H1 (cell line): Measurements from ENCODE around the gene SYNPR. TPM values are rescaled to one million over a fixed set of nuclear protein-coding genes. Genes with fewer than 3 reads are reported as not detected.

Experiments
- CTCF ChIA-PET: fragments of 300-600 bp; sonication (Branson Sonifier 250); formaldehyde crosslinking; loops from one replicate; lab custom pipeline; 2021; ENCODE audit not compliant: partially characterized antibody; lab: Charles Lee
- POLR2A ChIA-PET: fragments of 300-600 bp; sonication (Branson Sonifier 250); formaldehyde crosslinking; loops from one replicate; lab custom pipeline; 2021; ENCODE audit warnings: inconsistent platforms; ENCODE audit not compliant: partially characterized antibody; lab: Charles Lee
- DNase-seq, 2 experiments: peaks; one replicate each; pipeline versions ENCODE4 v3.0.0 to v3.0.0-alpha.2; 2010 to 2022; ENCODE audit warnings: low spot score in 2 of 2, low read depth in 1 of 2, mixed read lengths in 1 of 2
- FAIRE-seq: peaks from 2 replicates; lab custom pipeline; 2011; peaks lifted over from hg19 to GRCh38; lab: Jason Lieb, UNC
- H2AFZ ChIP-seq: 2 replicates; pipeline ENCODE4 v1.8.1; 2012; ENCODE audit warnings: low read length, inconsistent platforms
- H2AK5ac ChIP-seq: 2 replicates; pipeline ENCODE4 v1.6.1; 2013; ENCODE audit warnings: low read depth, low read length
- H2BK120ac ChIP-seq: replicated peaks from 2 replicates; pipeline ENCODE3; 2013; ENCODE audit warnings: low read depth, low read length, inconsistent platforms
- H2BK12ac ChIP-seq: 2 replicates; pipeline ENCODE4 v1.6.1; 2013; ENCODE audit warnings: low read depth, low read length
- H2BK15ac ChIP-seq: 2 replicates; pipeline ENCODE4 v1.6.1; 2013; ENCODE audit warnings: low read length
- H2BK20ac ChIP-seq: 2 replicates; pipeline ENCODE4 v1.6.1; 2013; ENCODE audit warnings: low read length
- H2BK5ac ChIP-seq: 2 replicates; pipeline ENCODE4 v1.6.1; 2013; ENCODE audit warnings: low read depth, low read length
- H3K14ac ChIP-seq: 2 replicates; pipeline ENCODE4 v1.6.1; 2013; ENCODE audit warnings: inconsistent platforms; ENCODE audit not compliant: insufficient read length
- H3K18ac ChIP-seq: 2 replicates; pipeline ENCODE4 v1.6.1; 2013; ENCODE audit warnings: low read length; ENCODE audit errors: extremely low read depth
- H3K23ac ChIP-seq: 2 replicates; pipeline ENCODE4 v1.6.1; 2013; ENCODE audit warnings: inconsistent platforms; ENCODE audit not compliant: insufficient read length
- H3K23me2 ChIP-seq: 2 replicates; pipeline ENCODE4 v1.6.1; 2013; ENCODE audit warnings: low read depth, low read length
- H3K27ac ChIP-seq: 2 replicates; pipeline ENCODE4 v1.6.1; 2011; ENCODE audit warnings: low read depth, low read length, inconsistent platforms
- H3K27me3 ChIP-seq, 4 experiments: replicated peaks in 1 of 4; 1 replicate in 1 of 4; 2 replicates in 3 of 4; pipeline versions ENCODE4 v1.6.1 to v1.8.1; 2011 to 2013; ENCODE audit warnings: low read length in 3 of 4, mild to moderate bottlenecking in 3 of 4, inconsistent platforms in 2 of 4, mixed read lengths in 2 of 4, moderate library complexity in 1 of 4; ENCODE audit not compliant: control insufficient read depth in 3 of 4, insufficient read depth in 3 of 4; ENCODE audit errors: extremely low read depth in 1 of 4
- H3K36me3 ChIP-seq, 4 experiments: 2 replicates each; pipeline versions ENCODE4 v1.6.1 to v1.8.1; 2011 to 2013; ENCODE audit warnings: mild to moderate bottlenecking in 4 of 4, low read length in 3 of 4, moderate library complexity in 2 of 4, control low read depth in 1 of 4, inconsistent platforms in 1 of 4; ENCODE audit not compliant: insufficient read depth in 4 of 4, control insufficient read depth in 2 of 4
- H3K4ac ChIP-seq: replicated peaks from 2 replicates; pipeline ENCODE3; 2013; ENCODE audit warnings: low read length, low read depth, mixed read lengths, inconsistent platforms; ENCODE audit not compliant: insufficient read length
- H3K4me1 ChIP-seq, 4 experiments: replicated peaks in 1 of 4; 1 replicate in 1 of 4; 2 replicates in 3 of 4; pipeline versions ENCODE4 v1.6.1 to v1.8.1; 2011 to 2013; ENCODE audit warnings: low read length in 3 of 4, inconsistent platforms in 2 of 4, mixed read lengths in 1 of 4; ENCODE audit not compliant: insufficient read depth in 4 of 4, control insufficient read depth in 3 of 4
- H3K4me2 ChIP-seq, 2 experiments: 2 replicates each; pipeline versions ENCODE4 v1.6.1 to v1.8.1; 2011 to 2013; ENCODE audit warnings: low read depth in 2 of 2, low read length in 2 of 2, control low read depth in 1 of 2, inconsistent platforms in 1 of 2, mild to moderate bottlenecking in 1 of 2; ENCODE audit not compliant: insufficient read depth in 1 of 2
- H3K4me3 ChIP-seq, 4 experiments: fragments of 200-600, 300-600 bp in 1 of 4; sonication (generic), shearing (Covaris generic), sonication (Bioruptor Twin) in 1 of 4; 2 replicates each; pipeline versions ENCODE4 v1.5.1 to v1.8.1; 2011 to 2016; ENCODE audit warnings: low read length in 4 of 4, low read depth in 3 of 4, control low read depth in 2 of 4, inconsistent platforms in 2 of 4, mild to moderate bottlenecking in 2 of 4, mixed read lengths in 1 of 4, moderate library complexity in 1 of 4; ENCODE audit not compliant: insufficient read depth in 2 of 4; ENCODE audit errors: extremely low read depth in 1 of 4
- H3K56ac ChIP-seq: replicated peaks from 2 replicates; pipeline ENCODE3; 2013; ENCODE audit warnings: low read depth, mild to moderate bottlenecking, mixed read lengths, low read length, inconsistent platforms; ENCODE audit not compliant: insufficient read length
- H3K79me1 ChIP-seq: 2 replicates; pipeline ENCODE4 v1.6.1; 2013; ENCODE audit warnings: low read depth, low read length, control low read depth
- H3K79me2 ChIP-seq, 2 experiments: 2 replicates each; pipeline versions ENCODE4 v1.6.1 to v1.8.1; 2012 to 2013; ENCODE audit warnings: low read length in 2 of 2, mild to moderate bottlenecking in 2 of 2, inconsistent platforms in 1 of 2; ENCODE audit not compliant: insufficient read depth in 2 of 2, control insufficient read depth in 1 of 2
- H3K9ac ChIP-seq, 4 experiments: replicated peaks in 1 of 4; 1 replicate in 1 of 4; 2 replicates in 3 of 4; pipeline versions ENCODE4 v1.6.1 to v1.8.1; 2011 to 2013; ENCODE audit warnings: low read depth in 3 of 4, low read length in 3 of 4, control low read depth in 2 of 4, mild to moderate bottlenecking in 2 of 4, moderate library complexity in 2 of 4, inconsistent platforms in 1 of 4; ENCODE audit errors: extremely low read depth in 1 of 4
- H3K9me3 ChIP-seq, 2 experiments: 2 replicates each; pipeline versions ENCODE4 v1.6.1 to v1.8.1; 2012 to 2013; ENCODE audit warnings: mild to moderate bottlenecking in 2 of 2, moderate library complexity in 2 of 2, control low read depth in 1 of 2, inconsistent platforms in 1 of 2, low read depth in 1 of 2, low read length in 1 of 2, mixed read lengths in 1 of 2; ENCODE audit not compliant: insufficient read depth in 2 of 2
- H4K20me1 ChIP-seq, 2 experiments: replicated peaks in 1 of 2; 2 replicates each; pipeline versions ENCODE3 to v1.8.1; 2011 to 2013; ENCODE audit warnings: inconsistent platforms in 2 of 2, low read length in 2 of 2, mild to moderate bottlenecking in 1 of 2; ENCODE audit not compliant: insufficient read depth in 2 of 2, control insufficient read depth in 1 of 2
- H4K5ac ChIP-seq: 2 replicates; pipeline ENCODE4 v1.6.1; 2013; ENCODE audit warnings: low read length, low read depth, mixed read lengths, inconsistent platforms; ENCODE audit not compliant: insufficient read length
- H4K8ac ChIP-seq: 2 replicates; pipeline ENCODE4 v1.8.0; 2013; ENCODE audit warnings: mild to moderate bottlenecking, moderate library complexity, low read length, inconsistent platforms; ENCODE audit not compliant: insufficient read depth; ENCODE audit errors: extremely low read depth
- H4K91ac ChIP-seq: replicated peaks from 2 replicates; pipeline ENCODE3; 2013; ENCODE audit warnings: low read length, mixed read lengths, inconsistent platforms; ENCODE audit not compliant: insufficient read length
- BRCA1 ChIP-seq: IDR thresholded peaks from 2 replicates; pipeline ENCODE4 v1.6.1; 2012; ENCODE audit warnings: low read depth, low read length, improper control_type of control experiment
- NRF1 ChIP-seq: IDR thresholded peaks from 2 replicates; pipeline ENCODE4 v1.6.1; 2011; ENCODE audit warnings: mild to moderate bottlenecking, low read depth, low read length, improper control_type of control experiment
- WGBS, 2 experiments: shearing (Covaris generic) in 1 of 2; methylation state at CpG; one replicate each; pipeline versions ENCODE4 v1.1.6 to v1.1.7; 2013 to 2015; ENCODE audit warnings: low lambda C conversion rate in 2 of 2, mixed read lengths in 2 of 2, inconsistent platforms in 1 of 2, low coverage in 1 of 2, missing lambda C conversion rate in 1 of 2; ENCODE audit not compliant: insufficient replicate concordance in 2 of 2, insufficient coverage in 1 of 2, insufficient read length in 1 of 2; ENCODE audit errors: extremely low coverage in 1 of 2, missing lambda C conversion rate in 1 of 2; 5-methylcytosine and 5-hydroxymethylcytosine counted together
- polyA plus RNA-seq, 7 experiments: library from polyadenylated mRNA; depleted of rRNA in 3 of 7; stranded (reverse) in 5 of 7; unstranded in 2 of 7; fragments of >200 nt in 5 of 7; fragments of 200-250 nt in 2 of 7; gene quantifications; 1 replicate in 5 of 7; 2 replicates in 1 of 7; 4 replicates in 1 of 7; pipeline versions ENCODE4 v1.2.1 to v1.2.3, GENCODE V29; 2011 to 2013; ENCODE audit warnings: missing spikeins in 2 of 7, mixed read lengths in 2 of 7
- total RNA-seq: library from RNA; stranded (reverse); fragmentation: NEBNext Ultra II Directional; extraction: Animal tissue kit (Norgen Biotek cat#: 25700); gene quantifications from 2 replicates; pipeline ENCODE4 v1.2.1, GENCODE V29; 2021

Gene SYNPR
- total and polyA plus RNA-seq, 2 of the 8 experiments (the other 6 are each of a cell fraction or from before 2014, with no cell fraction given), result 0.39 to 0.99 TPM

DNA sequence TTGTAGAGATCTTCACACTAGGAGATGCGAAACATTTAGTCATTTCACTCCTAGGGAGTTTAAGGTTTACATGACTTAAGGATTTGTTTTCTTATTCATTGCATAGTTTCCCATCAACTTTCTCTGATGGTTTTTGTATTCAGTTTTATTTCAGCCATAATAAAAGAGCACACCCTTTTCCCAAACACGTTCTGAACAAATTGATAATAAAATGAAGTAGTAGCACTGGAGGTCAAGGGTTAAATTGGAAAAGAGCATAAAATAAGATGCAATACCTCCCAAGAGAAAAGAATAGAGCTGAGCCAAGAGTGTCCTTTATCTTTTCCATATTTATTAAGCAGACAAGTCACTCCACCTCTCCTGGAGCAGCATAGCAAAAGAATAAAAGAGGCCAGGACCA, 104.9 kb downstream of the SYNPR start:
- Histone ChIP-seq H3K9ac (no peak overlapping the region), H3K4ac (no peak overlapping the region), H3K9me3 (no peaks in the 10 kb centered on the region), H3K23ac (no peak overlapping the region), H2AFZ (no peak overlapping the region), H2BK5ac (no peak overlapping the region), H2AK5ac (no peak overlapping the region), H3K79me1 (no peaks in the 10 kb centered on the region), H3K27me3 (no peaks in the 10 kb centered on the region), H3K56ac (no peak overlapping the region), H2BK15ac (no peak overlapping the region), H3K36me3 (no peaks in the 10 kb centered on the region), H3K23me2 (no peaks in the 10 kb centered on the region), H4K8ac (no peak overlapping the region), H3K18ac (no peak overlapping the region), H4K20me1 (no peaks in the 10 kb centered on the region), H4K5ac (no peak overlapping the region), H2BK20ac (no peak overlapping the region), H3K4me3 (no peak overlapping the region), H3K14ac (no peak overlapping the region), H2BK12ac (no peak overlapping the region), H4K91ac (no peak overlapping the region), H3K79me2 (no peaks in the 10 kb centered on the region), H3K4me2 (no peak overlapping the region), H2BK120ac (no peak overlapping the region), H3K4me1 (no peaks in the 10 kb centered on the region), H3K27ac (no peak overlapping the region)
- 86% methylated on average over 2 of the region's 2 CpGs; no CpG with 5 or more reads in 1 of the 2 experiments for whole genome bisulfite sequencing, 2 experiments
- ChIA-PET POLR2A (interaction anchor here (1.0 kb wide), 1 partner anchor 39 kb away, joined by 3 read pairs; no protein-coding TSS in a partner anchor), CTCF (no interaction called here)
- FAIRE-seq (no peak), DNase-seq (no peak)
- no peak for TF ChIP-seq NRF1
- no peak for TF ChIP-seq BRCA1
